GM12891 (cell line): ENCODE data around the gene PLCH2.

Source experiments
- PAX5 ChIP-seq: IDR thresholded peaks from 2 replicates; pipeline ENCODE4 v1.6.1; 2011; ENCODE audit warnings: low read length, moderate library complexity, mild to moderate bottlenecking; ENCODE audit not compliant: insufficient read depth, severe bottlenecking
- POLR2A ChIP-seq: IDR thresholded peaks from 2 replicates; pipeline ENCODE4 v1.6.1; 2011; ENCODE audit warnings: low read depth, low read length, control low read depth
- POLR2AphosphoS5 ChIP-seq: IDR thresholded peaks from 2 replicates; pipeline ENCODE4 v1.6.1; 2011; ENCODE audit warnings: low read depth, low read length, control low read depth
- POU2F2 ChIP-seq: IDR thresholded peaks from 2 replicates; pipeline ENCODE4 v1.6.1; 2011; ENCODE audit warnings: low read depth, mild to moderate bottlenecking, control low read depth, low read length, moderate library complexity
- SPI1 ChIP-seq: IDR thresholded peaks from 2 replicates; pipeline ENCODE4 v1.6.1; 2011; ENCODE audit warnings: low read depth, low read length, control low read depth
- TAF1 ChIP-seq: IDR thresholded peaks from 2 replicates; pipeline ENCODE4 v1.6.1; 2011; ENCODE audit warnings: low read depth, low read length, control low read depth

DNA sequence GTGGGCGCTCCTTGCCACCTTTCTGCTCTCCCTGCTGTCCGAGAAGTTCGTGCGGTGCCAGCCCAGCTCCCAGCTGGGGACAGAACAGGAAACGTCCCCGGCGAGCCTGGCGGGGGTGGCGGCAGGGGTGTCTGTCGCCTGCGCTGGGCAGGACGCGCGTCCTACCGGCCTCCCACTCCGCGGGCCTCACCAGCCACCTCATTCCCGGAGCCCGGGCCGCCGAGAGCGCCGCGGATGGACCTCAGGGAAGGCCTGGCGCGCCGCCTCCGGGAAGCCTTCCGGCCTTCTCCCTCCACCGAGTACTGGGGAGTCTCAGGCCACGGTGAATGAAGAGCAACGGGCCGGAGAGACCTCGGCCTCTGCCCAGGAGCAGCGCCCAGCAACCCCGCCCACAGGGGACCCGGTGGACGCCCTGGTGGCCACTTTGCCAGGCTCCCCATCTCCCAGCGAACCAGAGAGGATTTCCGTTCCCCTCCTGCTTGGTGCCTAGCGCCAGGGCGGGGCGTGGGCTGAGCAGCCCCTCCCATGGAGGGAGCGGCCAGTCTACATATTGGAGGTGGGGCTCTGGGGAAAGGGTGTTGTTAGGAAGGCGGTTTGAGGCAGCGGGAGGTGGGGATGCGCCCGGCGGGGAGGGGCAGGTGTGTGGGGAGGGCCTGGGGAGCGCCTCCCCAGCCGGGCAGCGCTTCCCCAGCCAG is 70.6 kb downstream of the PLCH2 start:
- TF ChIP-seq POLR2A (no peak), SPI1 (no peak), TAF1 (peak; percentile 9; the same call in 1 of the 2 replicates), POLR2AphosphoS5 (no peak), POU2F2 (no peak), PAX5 (no peak)
